GM18517 (cell line): Measurements from ENCODE around the gene GEMIN5.

ENCODE experiments used
- ATAC-seq: cut with Tn5 transposase; IDR thresholded peaks from one replicate; pipeline ENCODE4 v1.9.1; 2021; ENCODE audit warnings: mild to moderate bottlenecking, moderate library complexity; ENCODE audit not compliant: unreplicated experiment

Gene GEMIN5

GRCh38 chr5:154885439-154885838, 52.6 kb downstream of the GEMIN5 start:
- ATAC-seq, result no peak

- ATAC-seq, result no peak
Observed at GRCh38 chr5:154884424-154884823, 53.6 kb downstream of the GEMIN5 start.

DNA sequence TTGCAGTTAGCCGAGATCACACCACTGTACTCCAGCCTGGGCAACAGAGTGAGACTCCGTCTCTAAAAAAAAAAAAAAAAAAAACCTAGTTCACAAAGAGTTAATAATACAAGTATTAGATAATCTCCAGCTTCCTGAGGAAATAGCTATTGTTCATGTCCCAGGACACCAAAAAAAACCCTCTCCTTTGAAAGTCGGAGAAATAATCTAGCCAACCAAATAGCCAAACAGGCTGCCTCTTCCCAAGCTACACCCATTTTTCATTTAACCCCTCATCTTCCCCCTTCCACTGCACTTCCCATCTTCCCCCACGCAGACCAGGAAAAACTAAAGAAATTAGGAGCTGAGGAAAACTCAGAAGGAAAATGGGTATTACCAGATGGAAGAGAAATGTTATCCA, 56.0 kb downstream of the GEMIN5 start:
- no peak for ATAC-seq

GRCh38 chr5:154878642-154879335, 59.2 kb downstream of the GEMIN5 start:
- ATAC-seq, result no peak

GRCh38 chr5:154873791-154874331, 64.2 kb downstream of the GEMIN5 start:
- ATAC-seq, result no peak

- ATAC-seq, result no peak
Observed at GRCh38 chr5:154871734-154872133, 66.3 kb downstream of the GEMIN5 start.

- no peak for ATAC-seq
Observed at GRCh38 chr5:154868702-154869101, 69.3 kb downstream of the GEMIN5 start.

DNA sequence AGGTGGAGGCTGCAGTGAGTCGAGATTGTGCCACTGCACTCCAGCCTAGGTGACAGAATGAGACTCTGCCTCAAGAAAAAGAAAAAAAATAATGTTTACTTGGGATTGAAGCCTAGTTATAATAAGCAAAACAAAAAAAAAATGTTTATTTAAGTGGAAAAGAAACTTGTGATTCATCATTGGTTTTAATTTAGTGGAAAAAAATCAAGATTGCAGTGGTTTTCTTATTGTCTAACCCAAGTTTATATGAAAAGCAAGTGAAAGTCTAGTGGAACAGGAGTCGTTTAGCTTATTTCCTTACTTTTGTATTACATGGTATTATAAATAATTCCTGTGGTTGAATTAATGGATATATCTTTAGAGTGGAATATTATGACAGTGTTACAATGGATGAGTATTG, 71.2 kb downstream of the GEMIN5 start:
- ATAC-seq, result no peak

DNA sequence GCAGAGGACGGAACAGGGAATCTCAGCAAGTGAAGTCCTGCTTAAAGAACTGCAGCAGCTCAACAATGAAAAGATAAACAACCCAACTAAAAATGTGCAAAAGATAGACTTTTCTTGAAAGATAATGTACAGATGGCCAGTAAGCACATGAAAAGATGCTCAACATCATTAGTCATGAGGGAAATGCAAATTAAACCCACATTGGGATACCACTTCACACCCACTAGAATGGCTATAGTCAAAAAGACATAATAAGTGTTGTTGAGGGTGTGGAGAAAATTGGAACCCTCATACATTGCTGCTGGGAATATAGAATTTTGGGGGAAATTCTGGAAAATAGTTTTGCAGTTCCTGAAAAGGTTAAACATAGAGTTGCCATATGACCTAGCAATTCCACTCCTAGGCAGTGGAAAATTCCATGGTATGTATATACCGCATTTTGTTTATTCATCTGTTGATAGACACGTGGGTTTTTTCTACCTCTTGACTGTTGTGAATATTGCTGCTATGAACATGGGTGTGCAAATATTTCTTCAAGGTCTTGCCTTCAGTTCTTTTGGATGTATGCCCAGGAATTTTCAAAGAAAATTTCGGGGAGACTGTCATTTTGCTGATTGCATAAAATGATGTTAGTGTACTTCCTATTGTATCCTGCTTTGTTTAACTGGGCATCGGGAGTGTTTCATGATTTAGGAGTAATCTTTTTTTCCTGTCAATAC, 72.4 kb downstream of the GEMIN5 start:
- ATAC-seq, result no peak

DNA sequence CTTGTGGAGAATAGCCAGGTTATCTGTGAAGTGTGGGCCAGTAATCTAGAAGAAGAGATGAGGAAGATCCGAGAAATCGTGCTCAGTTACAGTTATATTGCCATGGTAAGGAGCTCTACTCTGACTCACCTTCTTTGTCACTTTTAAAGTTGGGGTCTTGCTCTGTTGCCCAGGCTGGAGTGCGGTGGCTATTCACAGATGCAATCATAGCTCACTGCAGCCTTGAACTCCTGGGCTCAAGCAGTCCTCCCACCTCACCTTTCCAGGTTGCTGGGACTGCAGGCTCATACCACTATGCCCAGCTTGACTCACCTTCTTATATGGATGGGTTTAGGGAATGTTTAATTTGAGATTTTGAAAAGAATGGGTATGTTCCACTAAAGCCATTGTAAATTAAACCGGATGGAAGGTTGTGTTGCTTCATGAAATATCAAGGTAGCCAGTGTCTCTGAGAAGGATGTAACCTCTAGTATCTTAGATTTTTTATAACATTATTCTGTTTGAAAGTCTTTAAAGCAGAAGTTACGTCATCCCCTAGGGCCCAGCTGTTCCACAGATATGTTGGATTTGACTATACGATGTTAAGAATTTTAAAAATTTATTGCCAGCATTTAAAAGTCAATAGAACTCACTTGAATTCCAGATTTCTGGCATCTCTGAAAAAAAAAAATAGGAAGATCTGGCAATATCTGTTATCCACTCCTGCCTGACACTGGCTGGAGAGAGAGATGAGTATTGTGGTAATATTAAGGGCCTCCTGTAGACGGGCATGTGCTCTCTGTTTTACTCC, 74.5 kb downstream of the GEMIN5 start:
- ATAC-seq, result no peak

DNA sequence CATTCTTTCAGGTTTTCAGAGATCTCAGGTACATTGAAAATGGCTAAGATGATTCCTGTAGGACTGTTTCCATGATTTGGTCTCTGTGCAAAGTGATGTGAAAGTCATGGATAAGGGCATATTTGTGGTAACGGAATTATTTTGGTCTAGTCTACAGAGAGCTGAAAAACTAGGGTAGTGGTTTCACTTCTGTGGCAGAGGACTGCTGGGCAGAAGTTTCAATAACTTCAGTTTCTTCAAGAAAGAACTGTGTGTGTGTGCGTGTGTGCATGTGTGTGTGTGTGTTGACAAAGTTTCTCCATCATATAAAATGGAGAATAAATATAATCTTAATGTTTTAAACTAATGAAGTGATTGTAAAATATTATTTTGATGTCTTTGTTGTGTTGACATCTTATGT, 75.2 kb downstream of the GEMIN5 start:
- ATAC-seq, result no peak

DNA sequence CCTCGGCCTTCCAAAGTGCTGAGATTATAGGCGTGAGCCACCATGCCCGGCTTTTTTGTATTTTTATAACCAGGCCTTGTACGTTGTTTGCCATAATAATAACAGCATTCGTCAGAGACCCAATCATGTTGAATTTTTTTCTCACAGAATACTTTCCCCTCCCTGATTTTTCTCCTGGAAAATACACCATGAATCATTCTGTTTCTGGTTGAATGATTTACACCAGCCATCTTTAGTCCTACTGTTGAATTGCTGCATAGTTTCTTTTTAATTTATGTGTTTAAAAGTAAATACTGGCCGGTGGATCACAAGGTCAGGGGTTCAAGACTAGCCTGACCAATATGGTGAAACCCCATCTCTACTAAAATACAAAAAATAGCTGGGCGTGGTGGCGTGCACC, 76.1 kb downstream of the GEMIN5 start:
- no peak for ATAC-seq

DNA sequence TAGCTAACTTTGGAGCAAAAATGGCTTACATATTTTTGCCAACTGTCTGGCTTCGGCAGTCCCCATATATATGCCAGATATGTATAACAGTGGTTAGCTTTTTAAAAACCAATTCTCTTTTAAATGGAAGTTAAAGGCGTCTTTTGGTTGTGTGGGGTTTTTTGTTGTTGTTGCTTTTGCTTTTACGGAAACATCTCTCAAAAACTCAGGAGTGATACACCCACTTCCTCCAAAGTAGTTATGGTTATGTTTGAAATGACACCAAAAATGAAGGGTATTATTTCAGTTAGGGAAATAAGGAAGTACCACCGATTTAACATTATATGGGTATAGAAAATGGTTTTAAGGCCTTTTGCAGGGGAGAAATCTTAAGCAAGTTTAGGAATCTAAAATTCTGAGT, 77.2 kb downstream of the GEMIN5 start:
- no peak for ATAC-seq

DNA sequence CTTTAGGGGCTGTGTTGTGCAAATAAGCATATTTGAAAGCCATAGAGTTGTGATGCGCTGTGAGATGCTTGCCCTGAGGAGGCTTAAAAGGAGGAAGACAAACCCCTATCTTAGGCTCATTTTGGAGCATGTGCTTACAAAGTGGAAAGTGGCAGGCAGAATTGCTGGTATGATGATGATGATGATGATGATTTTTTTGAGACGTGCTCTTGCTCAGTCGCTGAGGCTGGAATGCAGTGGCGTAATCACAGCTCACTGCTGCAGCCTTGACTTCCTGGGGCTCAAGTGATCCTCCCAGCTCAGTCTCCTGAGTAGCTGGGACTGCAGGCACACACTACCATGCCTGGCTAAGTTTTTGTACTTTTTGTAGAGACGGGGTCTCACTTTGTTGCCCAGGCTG, 77.9 kb downstream of the GEMIN5 start:
- no peak for ATAC-seq

GRCh38 chr5:154858972-154859871, 78.8 kb downstream of the GEMIN5 start:
- ATAC-seq, result peak; percentile 19

GRCh38 chr5:154858297-154858971, 79.6 kb downstream of the GEMIN5 start, which contains the start of gene CNOT8:
Gene CNOT8, plus strand, starts transcription at chr5:154858627. Its CDS starts 4,652 bp downstream, at chr5:154863279.
- ATAC-seq, result peak; percentile 68

DNA sequence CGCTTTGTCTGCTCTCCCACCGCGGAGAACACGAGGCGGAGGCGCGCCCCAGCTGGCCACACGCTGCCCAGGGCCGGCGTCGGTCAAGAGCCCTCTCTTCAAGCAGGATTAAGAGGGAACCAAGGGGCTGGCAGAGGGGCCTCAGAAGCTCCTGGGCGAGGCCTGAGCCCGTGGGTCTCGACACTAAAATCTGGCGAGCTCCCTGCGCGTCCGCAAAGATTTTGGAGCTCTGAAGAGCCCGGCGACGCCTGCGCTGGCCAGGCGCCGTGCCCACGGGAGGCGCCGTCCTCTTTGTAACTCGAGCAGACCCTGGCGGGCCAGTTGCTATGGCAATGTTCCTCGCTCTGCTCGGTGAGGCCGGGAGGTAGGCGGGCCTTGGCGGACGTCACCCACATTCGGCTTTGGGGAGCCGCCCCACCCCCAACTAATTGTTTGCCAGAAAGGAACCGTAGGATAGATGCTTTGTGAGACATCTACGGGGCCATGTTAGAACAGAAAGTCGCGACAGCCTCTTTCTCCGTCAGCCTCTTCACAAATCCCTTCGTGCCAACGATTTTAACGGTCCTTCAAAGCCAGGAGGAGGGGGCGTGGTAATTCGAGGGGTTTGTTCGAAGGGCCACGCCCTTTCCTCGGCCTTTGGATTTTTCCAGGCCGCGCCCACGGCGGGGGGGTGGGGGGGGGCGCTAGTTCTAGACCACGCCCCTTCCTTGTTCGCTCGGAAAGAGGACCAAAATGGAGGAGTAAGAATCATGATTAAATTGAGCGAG, 80.3 kb downstream of the GEMIN5 start:
- ATAC-seq, result peak; percentile 69

GRCh38 chr5:154851351-154851750, 86.7 kb downstream of the GEMIN5 start:
- ATAC-seq, result no peak
